Measurements from ENCODE around the gene UBE2J2.

UBE2J2 gene

DNA sequence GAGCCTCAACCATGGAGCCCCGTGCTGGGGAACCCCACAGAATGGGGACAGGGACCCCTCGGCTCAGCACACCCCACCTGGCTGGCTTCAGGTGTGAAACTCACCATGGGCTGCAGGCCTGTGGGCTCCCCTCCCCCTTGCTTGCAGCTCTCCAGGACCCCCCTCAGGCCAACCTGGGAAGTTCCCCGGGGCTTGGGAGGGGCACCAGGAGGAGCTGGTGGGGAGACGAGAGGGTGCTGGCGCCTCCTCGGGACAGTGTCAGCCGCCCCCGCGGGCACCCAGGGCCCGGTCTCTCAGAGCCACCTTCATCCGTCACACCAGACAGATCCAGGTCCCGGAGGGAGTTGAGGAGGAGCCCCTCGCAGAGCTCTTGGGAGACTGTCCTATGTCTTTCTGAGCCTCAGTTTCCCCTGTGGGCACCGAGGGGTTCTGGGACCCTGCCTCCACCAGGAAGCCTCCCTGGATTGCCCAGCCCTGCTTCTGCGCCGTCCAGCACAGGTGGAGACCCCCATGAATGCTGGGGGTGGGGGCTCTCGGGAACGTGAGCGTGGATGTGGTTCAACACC lies 66.6 kb downstream of the UBE2J2 start:
- DNase-seq: no peak

GRCh38 chr1:1206376-1206965 lies 67.2 kb downstream of the UBE2J2 start, which contains the start of gene TNFRSF18:
TNFRSF18 (minus strand) TSS chr1:1206592; CDS start chr1:1206571, 21 bp downstream.
- DNase-seq: no peak

DNA sequence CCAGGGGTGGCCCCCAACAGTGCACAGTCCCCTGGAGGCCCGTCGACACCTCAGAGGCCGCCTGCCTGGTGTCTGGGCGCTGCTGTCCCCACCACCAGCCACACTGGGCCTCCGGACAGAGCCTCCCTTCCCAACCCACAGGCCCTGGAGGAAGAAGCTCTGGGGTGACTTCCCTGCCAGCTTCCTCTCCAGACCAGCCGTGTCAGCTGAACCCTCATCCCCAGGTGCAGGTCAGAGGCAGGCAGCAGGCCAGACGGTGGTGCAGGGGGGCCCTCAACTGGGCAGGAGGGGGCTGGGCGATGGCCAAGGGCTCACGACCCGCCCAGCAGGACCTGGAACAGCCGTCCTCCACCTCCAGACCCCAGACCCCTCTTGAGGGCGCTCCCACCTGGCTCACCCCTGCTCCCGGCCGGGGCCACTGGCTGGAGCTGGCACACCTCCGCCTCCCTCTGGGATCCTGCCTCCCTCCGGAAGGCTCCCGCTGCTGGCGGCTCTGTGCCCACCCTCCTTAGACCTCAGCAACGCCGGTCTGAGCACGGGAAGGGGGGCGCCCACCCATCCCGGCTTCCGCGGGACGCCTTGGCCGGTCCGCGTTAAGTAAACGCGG lies 67.8 kb downstream of the UBE2J2 start:
- no peak for DNase-seq

DNA sequence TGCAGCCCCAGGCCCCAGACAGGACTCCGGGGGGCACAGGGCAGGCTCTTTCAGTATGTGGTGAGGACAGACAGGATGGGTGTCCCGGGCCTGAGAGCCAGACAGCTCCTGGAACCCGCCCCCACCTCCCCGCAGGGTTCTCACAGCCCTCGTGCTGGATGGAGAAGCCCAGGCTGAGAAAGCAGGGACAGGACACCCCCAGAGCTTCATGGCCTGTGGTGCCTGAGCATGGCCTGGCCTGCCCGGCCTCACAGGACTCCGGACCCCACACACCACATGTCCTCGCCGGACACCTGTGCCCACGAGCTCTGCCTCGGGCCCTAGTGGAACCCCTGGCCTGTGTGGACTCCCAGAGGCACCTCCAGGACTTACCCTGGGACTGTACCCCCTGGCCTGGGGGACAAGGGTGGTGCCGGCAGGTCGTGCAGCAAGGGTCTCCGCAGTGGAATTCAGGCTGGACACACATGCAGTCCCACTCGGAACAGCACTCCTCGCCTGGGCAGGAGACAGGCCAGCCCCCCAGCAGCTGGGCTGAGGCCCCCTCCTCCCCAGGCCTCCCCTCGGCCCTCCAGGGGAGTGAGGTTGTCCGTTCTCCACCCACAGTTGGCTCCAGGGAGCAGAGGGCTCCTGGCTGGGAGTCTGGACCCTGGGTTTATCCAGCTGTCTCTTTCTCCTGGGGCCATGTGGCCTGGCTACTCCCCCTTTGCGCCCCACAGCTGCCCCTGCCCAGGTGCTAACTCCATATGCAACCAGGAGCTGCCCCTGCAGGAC lies 68.5 kb downstream of the UBE2J2 start:
- DNase-seq: no peak

DNA sequence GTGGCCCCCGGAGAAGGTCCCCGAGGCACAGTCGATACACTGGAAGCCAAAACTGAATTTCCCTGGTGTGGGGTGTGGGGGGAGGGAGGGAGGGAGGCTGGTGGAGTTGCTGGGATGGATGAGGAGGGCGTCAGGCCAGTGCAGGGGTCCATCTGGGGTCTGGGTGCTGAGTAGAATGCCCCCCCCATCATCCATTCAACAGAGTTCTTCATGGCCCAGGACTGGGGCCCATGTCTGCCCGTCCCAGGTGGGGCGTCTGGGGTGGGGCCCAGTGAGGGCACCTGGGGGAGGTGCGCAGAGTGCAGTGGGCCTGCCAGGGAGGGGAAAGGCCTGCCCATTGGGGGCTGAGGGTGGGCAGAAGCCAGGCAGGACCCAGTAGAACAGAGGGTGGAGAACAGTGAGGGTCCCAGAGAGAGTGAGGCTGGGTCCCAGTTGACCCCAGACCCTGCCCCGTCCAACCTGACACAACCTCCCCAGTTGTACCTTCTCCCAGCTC lies 69.2 kb downstream of the UBE2J2 start:
- DNase-seq: no peak

Data from NCI-H1930 (cell line).